G401 (cell line): Measurements from ENCODE around the gene ODF4. TPM values are rescaled to one million over a fixed set of nuclear protein-coding genes. Genes with fewer than 3 reads are reported as not detected.
"Not testable (repeated sequence)": the region's sequence is repeated elsewhere in the genome, so short reads cannot be mapped to it uniquely, and the experiment has no call there.

Experiments
- DNase-seq: peaks from one replicate; pipeline ENCODE4 v3.0.0-alpha.2; 2015; ENCODE audit warnings: low spot score
- in situ Hi-C: cut with HindIII; loops from 2 replicates; pipeline ENCODE4 v1.10.0; 2016; ENCODE audit warnings: low sequenced_read_pairs, mixed read lengths
- total RNA-seq: library from RNA; depleted of rRNA; stranded (reverse); fragments of >200 nt; shearing (Covaris generic); gene quantifications from 2 replicates; pipeline ENCODE4 v1.2.3, GENCODE V29; 2014

The ODF4 gene
- total RNA-seq, 1 experiment from 2014 or later, result not detected

DNA sequence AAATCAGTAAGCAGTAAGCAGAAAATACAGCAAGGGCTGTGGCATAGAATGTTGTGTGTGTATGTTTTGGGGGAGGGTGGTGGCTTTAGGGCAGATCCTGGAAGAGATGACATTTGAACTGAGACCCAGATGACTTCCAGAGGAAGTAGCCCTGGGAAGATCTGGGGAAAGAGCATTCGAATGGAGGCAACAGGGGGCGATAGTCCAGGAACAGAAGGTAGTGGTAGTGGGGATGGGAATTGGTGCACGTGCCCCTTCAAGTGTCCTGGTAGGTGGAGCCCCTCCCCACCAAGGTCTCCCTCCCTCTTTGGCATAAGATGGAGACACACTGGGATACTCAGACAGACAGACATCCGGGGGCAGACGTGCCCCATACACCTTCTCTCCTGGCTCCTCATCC is 15.5 kb upstream of the ODF4 start:
- in situ Hi-C loops, result no loop called here
- no peak for DNase-seq

DNA sequence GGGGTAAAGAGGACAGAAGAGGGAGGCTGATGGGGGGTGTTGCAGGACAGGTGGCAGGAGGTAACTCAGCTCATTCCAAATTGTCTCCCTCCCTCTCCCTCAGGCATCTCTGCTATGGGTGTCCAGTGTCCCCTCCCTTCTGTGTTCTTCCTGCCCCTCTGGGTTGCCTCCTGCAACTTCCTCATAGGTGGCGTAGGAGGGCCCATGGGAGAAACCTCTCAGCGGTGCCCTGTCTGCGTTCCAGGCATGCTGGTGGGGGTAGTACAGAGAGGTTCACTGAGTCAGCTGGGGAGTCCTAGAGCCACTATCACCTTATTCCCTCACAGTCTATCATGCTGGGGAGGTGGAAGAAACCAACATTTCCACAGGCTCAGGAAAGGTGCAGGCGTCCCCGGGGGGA is 14.7 kb upstream of the ODF4 start:
- in situ Hi-C loops, result no loop called here
- no peak for DNase-seq

DNA sequence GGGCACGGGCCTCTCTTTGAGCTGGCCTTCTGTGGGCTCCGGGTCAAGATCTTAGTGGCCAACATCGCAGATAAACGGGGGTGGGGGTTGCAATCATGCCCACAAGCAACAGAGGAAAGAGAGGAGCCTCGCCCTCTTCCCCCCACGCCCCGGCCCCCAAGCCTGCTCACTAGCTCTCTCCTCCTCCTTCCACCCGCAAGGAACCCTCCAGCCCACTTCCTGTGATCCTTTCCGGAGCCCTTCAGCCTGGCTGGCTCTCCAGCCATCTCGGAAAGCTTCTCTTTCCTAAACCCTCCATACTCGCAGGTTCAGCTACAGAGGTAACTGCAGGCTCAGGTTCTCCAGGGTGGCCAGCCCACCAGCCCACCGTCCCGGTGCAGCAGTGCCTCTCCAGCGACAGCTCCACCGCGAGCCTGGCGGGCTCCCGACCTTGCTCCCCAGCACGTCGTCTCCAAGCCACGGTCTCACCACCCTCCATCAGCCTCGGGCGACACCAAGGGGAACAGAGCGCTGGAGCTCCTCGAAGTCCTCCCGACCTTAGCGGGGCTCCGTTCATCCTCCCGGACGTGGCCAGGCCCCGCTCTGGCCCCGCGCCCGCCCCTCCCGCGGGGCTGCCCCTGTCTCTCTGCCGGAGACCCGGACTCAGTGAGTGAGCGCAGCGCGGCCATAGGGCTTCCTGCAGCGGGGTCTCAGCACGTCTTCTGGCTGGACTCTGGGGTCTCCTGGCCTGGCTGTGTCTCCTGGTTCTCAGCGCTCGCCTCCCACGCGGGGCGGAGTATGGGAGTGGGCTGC is 12.9 kb upstream of the ODF4 start:
- in situ Hi-C loops, result no loop called here
- no peak for DNase-seq

- no peak for DNase-seq
Measured at GRCh38 chr17:8327303-8327649, 12.4 kb upstream of the ODF4 start.

GRCh38 chr17:8332128-8332527 is 7.5 kb upstream of the ODF4 start:
- in situ Hi-C loops, result no loop called here
- DNase-seq, result no peak

More at GRCh38 chr17:8327303-8327649, 12.4 kb upstream of the ODF4 start:
- in situ Hi-C loops, result no loop called here

DNA sequence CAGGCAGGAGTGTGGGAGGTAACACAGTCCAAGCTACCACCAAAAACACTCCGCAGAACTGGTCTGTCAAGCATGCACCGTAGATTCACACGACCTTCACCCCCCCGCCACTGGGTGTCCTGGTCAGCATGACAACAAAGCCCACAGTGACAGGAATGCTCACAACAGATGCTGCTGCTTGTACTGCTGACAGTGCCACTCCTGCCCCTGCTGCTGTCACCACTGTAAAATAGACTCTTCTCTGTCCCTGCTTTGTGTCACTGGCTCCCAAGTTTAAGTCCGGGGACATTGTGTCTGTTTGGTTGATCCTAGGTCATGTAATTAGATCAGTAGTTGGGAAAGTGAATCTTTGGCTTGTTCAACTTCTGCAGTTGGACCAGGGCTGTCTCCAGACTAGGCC is 7.0 kb upstream of the ODF4 start:
- DNase-seq, result no peak
- in situ Hi-C loops, result no loop called here

DNA sequence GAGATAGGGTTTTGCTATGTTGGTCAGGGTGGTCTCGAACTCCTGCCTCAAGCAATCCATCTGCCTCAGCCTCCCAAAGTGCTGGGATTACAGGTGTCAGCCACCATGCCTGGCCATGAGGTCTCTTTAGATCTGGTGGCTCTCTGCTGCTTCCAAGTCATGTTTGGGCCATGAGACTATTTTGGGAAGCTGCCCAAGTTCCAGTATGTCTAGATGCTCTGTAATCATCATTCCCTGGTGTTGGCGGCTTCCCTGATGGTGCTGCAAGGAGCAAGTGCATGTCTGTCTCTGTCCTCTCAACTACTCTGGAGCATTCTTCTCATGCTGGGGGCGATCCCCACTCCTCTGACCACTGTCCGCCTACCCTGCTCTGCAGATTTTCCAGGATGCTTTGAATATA is 6.4 kb upstream of the ODF4 start:
- DNase-seq, result no peak
- in situ Hi-C loops, result no loop called here

DNA sequence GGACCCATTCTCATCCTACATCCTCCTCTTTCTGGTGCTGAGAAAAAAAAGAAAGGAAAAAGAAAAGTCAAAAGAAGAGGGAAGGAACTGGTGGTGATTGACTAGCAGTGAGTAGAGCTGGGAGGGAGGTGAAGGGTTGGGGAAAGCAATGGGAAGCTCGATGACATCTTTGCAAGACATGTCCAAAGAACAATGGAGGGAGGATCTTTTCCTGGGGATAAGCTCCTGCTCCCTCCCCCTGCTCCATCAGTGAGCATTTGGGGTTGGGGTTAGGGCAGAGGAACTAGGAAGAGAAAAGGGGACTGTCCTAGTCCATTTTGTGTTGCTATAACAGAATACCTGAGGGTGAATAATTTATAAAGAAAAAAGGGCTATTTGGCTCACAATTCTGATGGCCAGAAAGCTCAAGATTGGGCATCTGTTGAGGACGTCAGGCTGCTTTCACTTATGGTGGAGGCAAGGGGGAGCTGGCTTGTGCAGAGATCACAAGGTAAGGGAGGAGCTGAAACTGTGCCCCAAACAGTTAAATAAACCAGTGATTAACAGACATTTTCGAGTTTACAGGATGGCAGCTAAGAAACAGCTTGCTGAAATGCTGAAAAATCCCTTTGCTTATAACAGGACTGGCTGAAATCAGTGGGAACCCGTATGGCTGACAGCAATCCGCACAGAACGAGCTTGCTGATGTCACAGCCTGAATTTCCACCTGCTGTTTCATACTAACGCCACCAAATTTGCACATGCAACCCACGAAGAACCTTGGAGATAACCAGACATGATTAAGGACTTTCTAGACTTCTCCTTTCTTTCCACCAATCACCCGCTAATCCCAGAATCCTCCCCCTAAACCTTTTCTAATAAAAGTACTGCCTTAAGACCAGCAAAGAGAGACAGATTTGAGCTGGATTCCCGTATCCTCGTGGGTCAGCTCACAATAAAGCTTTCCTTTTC is 1.6 kb upstream of the ODF4 start:
- peak; percentile 48 for DNase-seq
- in situ Hi-C loops, result no loop called here

GRCh38 chr17:8338753-8339140 is 893 bp upstream of the ODF4 start:
- DNase-seq, result no peak
- in situ Hi-C loops, result no loop called here

DNA sequence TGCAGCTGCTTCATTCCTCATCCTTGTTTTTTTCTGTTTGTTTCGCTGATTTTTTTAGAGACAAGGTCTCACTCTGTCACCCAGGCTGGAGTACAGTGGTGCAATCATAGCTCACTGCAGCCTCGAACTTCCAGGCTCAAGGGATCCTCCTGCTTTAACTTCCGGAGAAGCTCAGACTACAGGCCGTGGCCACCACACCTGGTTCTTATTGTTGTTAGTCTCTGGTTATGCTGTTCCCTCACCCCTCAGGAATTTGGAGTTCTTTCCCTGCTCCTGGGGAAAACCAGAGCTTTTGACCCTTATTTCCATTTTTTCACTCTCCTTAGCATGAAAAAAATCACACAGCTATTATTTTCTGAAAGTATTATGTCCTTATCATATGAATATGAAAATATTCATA is 1.8 kb downstream of the ODF4 start:
- in situ Hi-C loops, result no loop called here

GRCh38 chr17:8345052-8345690 is 5.5 kb downstream of the ODF4 start:
- DNase-seq, result no peak
- in situ Hi-C loops, result no loop called here

More for the DNA sequence above, 1.8 kb downstream of the ODF4 start:
- DNase-seq, result no peak

- DNase-seq, result no peak
- in situ Hi-C loops, result no loop called here
Measured at GRCh38 chr17:8345951-8346665, 6.5 kb downstream of the ODF4 start.

- DNase-seq, in situ Hi-C loops: not testable (repeated sequence)
Measured at GRCh38 chr17:8347001-8347400, 7.4 kb downstream of the ODF4 start.

GRCh38 chr17:8350339-8350738 is 10.7 kb downstream of the ODF4 start:
- in situ Hi-C loops, result no loop called here
- no peak for DNase-seq

DNA sequence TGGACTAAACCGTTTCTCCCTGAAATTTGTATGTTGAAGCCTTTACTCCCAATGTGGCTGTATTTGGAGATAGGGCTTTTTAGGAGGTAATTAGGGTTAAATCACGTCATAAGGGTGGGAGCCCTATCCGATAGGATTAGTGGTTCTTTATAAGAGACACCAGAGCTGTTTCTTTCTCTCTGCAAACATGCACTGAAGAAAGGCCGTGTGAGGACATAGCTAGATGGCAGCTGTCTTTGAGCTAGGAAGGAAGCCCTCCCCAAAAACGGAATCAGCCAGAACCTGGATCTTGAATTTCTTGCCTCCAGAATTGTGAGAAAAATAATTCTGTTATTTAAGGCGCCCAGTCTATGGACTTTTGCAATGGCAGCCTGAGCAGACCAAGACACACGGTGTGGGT is 14.1 kb downstream of the ODF4 start:
- in situ Hi-C loops, result no loop called here
- no peak for DNase-seq

DNA sequence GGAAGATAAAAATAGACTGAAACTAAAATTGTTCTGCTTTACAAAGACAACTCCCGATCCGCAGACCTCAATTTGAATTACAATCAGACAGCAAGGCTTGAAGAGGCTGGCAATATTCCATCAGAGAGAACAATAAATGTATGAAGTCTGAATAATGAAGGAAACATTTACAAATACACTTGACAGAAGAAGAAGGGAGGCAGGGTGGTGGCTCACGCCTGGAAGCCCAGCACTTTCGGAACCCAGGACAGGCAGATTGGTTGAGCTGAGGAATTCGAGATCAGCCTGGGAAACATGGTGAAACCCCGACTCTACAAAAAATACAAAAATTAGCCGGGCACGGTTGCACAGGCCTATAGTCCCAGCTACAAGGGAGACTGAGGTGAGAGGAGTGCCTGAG is 14.6 kb downstream of the ODF4 start:
- DNase-seq, result no peak
- in situ Hi-C loops, result no loop called here

GRCh38 chr17:8357910-8358309 is 18.3 kb downstream of the ODF4 start:
- in situ Hi-C loops, result no loop called here
- DNase-seq, result no peak

DNA sequence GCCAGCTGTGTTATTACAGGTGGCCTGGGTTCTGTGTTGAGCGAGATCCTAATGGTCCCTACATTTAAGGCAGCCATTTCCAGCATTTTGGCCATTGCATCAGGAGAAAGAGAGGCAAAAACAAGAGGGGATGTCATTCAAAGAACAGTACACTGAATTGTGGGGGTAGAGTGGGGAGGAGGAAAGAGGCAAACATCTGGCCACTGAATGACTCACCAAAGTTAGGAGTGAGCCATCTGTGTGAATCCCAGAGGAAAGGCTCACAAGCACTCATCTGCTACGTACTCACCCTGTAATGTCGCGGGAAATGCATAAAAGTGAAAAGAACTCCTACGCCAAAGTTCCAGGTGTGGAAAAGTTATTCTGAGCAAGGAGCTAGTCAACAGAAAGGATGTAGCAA is 20.1 kb downstream of the ODF4 start:
- DNase-seq, result no peak
- in situ Hi-C loops, result no loop called here

DNA sequence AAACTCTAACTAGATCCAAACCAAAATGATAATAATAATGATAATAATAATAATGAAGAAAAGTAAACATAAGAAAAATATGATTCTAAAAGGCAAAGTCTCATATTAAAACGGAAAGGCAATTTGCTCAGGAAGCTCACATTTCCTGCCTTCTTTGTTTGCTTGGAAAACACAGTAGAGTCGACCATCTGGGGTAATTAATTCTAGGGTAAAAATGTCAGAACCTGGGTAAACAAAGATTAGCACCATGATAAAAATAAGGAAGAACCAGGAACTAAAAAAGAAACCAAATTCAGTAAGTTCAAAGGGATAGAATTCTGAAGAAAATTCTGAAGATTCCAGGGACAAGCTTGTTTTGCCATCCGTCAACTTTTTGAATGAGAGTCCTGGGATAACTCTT is 20.6 kb downstream of the ODF4 start:
- DNase-seq, result no peak
- in situ Hi-C loops, result no loop called here
